BJ (cell line): ENCODE data around the gene IL17RE. TPM values are rescaled to one million over a fixed set of nuclear protein-coding genes. Genes with fewer than 3 reads are reported as not detected.

ENCODE experiments used
- CTCF ChIA-PET: fragments of 350-600 bp; formaldehyde crosslinking; extraction: SDS; loops from one replicate; lab custom pipeline; 2021; ENCODE audit warnings: antibody characterized with exemption, inconsistent platforms; lab: Yijun Ruan, JAX
- POLR2A ChIA-PET: fragments of 300-600 bp; sonication (Branson Sonifier 250); formaldehyde crosslinking; extraction: SDS; loops from one replicate; lab custom pipeline; 2021; ENCODE audit warnings: antibody characterized with exemption; lab: Charles Lee
- DNase-seq: peaks from one replicate; pipeline ENCODE4 v3.0.0-alpha.2; 2011; ENCODE audit warnings: low read depth
- H3K27me3 ChIP-seq: 2 replicates; pipeline ENCODE4 v1.6.0; 2011; ENCODE audit warnings: low read length; ENCODE audit not compliant: control insufficient read depth, insufficient read depth
- H3K36me3 ChIP-seq: 2 replicates; pipeline ENCODE4 v1.5.1; 2011; ENCODE audit warnings: low read length; ENCODE audit not compliant: control insufficient read depth, insufficient read depth
- H3K4me3 ChIP-seq: 2 replicates; pipeline ENCODE4 v1.5.1; 2011; ENCODE audit warnings: low read depth, mild to moderate bottlenecking, control low read depth, low read length
- polyA plus RNA-seq: library from polyadenylated mRNA; depleted of rRNA; stranded (reverse); fragments of >200 nt; gene quantifications from 2 replicates; pipeline ENCODE4 v1.2.3, GENCODE V29; 2011
- TF ChIP-seq, protein P1 (sequence below): IDR thresholded peaks from 2 replicates; pipeline ENCODE4 v1.5.1; 2011; ENCODE audit warnings: low read depth, mild to moderate bottlenecking, control low read depth, inconsistent platforms, low read length, moderate library complexity; ENCODE audit not compliant: insufficient read depth

IL17RE gene
- polyA plus RNA-seq, 1 experiment = 4.0 TPM

DNA sequence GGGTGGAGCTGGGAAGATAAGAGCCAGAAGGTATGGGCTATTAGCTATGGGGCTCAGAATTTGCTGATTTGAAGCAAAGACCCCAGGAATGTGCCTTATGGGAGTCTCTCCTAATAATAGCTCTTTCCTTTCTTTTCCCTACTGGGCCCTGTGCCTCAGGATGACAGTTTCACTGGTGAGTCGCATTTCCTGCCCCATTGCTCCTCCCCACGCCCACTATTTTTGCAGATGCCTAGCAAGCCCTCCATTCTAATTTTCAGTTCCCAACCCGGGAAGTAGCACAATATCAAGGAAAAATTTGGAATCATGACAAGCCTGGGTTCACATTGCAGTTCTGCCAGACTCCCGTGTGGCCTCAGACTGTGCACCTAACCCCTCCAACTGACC, 583 bp downstream of the IL17RE start:
- POLR2A ChIA-PET = interaction anchor here (1.1 kb wide), 1 partner anchor 9 kb away, joined by 18 read pairs; no protein-coding TSS in a partner anchor
- DNase-seq = no peak
- H3K4me3 ChIP-seq = peak overlapping the region; percentile 13
- peaks cover 3% of the 10 kb centered on the region; the same call in 1 of the 2 replicates for H3K36me3 ChIP-seq
- CTCF ChIA-PET = interaction anchor here (1.1 to 3.3 kb wide), 5 partner anchors 9 to 39 kb away, joined by 3 to 12 read pairs (median 5); no protein-coding TSS in a partner anchor
- H3K27me3 ChIP-seq = no peaks in the 10 kb centered on the region
- TF ChIP-seq, protein P1, sequence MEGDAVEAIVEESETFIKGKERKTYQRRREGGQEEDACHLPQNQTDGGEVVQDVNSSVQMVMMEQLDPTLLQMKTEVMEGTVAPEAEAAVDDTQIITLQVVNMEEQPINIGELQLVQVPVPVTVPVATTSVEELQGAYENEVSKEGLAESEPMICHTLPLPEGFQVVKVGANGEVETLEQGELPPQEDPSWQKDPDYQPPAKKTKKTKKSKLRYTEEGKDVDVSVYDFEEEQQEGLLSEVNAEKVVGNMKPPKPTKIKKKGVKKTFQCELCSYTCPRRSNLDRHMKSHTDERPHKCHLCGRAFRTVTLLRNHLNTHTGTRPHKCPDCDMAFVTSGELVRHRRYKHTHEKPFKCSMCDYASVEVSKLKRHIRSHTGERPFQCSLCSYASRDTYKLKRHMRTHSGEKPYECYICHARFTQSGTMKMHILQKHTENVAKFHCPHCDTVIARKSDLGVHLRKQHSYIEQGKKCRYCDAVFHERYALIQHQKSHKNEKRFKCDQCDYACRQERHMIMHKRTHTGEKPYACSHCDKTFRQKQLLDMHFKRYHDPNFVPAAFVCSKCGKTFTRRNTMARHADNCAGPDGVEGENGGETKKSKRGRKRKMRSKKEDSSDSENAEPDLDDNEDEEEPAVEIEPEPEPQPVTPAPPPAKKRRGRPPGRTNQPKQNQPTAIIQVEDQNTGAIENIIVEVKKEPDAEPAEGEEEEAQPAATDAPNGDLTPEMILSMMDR = no peak

DNA sequence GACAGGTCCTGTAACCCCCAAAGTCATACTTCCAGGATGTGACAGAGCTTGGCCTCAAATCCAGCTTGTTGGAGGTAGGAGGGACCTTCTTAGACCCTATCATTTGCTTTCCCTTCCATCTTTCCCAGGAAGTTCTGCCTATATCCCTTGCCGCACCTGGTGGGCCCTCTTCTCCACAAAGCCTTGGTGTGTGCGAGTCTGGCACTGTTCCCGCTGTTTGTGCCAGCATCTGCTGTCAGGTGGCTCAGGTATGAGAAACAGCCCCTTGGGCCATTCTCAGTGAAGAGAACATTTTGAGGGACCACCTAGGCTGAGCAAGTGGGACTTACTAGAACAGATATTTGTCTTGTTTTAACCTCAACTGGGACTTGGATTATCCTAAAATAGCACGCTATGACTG, 1.3 kb downstream of the IL17RE start:
- no peak overlapping the region for H3K4me3 ChIP-seq
- no peak for DNase-seq
- H3K36me3 ChIP-seq = peaks cover 3% of the 10 kb centered on the region; the same call in 1 of the 2 replicates
- ChIA-PET CTCF (interaction anchor here (1.4 to 3.3 kb wide), 2 partner anchors 10 to 39 kb away, joined by 3 to 12 read pairs; no protein-coding TSS in a partner anchor), POLR2A (interaction anchor here (0.6 kb wide), 1 partner anchor 263 kb away, joined by 3 read pairs; no protein-coding TSS in a partner anchor)
- no peaks in the 10 kb centered on the region for H3K27me3 ChIP-seq
- TF ChIP-seq, protein P1 = no peak

DNA sequence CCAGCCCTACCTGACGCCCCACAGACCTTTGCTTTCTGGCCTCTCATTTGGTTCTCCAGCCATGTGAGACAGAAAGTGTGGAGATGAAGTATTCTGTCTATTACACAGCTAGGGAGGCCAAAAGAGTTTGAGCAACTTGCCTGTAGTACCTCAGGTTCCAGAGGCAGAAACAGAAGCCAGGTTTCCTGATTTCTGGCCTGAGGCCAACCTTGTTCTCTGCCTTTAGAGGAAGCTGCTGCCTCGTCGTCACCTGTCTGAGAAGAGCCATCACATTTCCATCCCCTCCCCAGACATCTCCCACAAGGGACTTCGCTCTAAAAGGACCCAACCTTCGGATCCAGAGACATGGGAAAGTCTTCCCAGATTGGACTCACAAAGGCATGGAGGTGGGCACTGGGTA, 3.8 kb downstream of the IL17RE start:
- no peak for DNase-seq
- CTCF ChIA-PET = interaction anchor here (1.2 kb wide), 1 partner anchor 42 kb away, joined by 3 read pairs; no protein-coding TSS in a partner anchor
- POLR2A ChIA-PET = no interaction called here
- H3K36me3 ChIP-seq = peaks cover 3% of the 10 kb centered on the region; the same call in 1 of the 2 replicates
- H3K27me3 ChIP-seq = no peaks in the 10 kb centered on the region
- no peak overlapping the region for H3K4me3 ChIP-seq
- TF ChIP-seq, protein P1 = no peak

DNA sequence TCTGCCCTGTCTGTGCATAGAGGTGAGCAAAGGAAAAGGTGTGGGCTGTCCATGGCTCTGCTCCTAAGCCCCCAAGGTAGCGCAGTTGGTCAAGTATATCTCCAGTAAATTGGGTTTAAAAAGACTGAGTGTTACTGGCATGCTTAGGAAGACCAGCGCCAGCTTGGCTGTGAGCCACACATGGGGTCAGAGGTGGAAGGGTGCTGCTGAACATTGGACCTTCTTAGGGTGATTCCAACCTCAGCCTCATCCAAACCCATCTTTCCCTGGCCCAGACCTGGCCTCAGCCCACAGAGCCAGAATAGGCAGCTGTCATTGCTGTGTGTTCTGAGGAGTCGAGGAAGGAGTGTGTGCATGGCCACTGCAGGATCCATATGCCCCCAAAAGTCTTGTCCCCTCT, 5.6 kb downstream of the IL17RE start:
- ChIA-PET CTCF (no interaction called here), POLR2A (no interaction called here)
- Histone ChIP-seq H3K27me3 (no peaks in the 10 kb centered on the region), H3K4me3 (no peak overlapping the region), H3K36me3 (peaks cover 3% of the 10 kb centered on the region; the same call in 1 of the 2 replicates)
- DNase-seq = no peak
- TF ChIP-seq, protein P1 = no peak

DNA sequence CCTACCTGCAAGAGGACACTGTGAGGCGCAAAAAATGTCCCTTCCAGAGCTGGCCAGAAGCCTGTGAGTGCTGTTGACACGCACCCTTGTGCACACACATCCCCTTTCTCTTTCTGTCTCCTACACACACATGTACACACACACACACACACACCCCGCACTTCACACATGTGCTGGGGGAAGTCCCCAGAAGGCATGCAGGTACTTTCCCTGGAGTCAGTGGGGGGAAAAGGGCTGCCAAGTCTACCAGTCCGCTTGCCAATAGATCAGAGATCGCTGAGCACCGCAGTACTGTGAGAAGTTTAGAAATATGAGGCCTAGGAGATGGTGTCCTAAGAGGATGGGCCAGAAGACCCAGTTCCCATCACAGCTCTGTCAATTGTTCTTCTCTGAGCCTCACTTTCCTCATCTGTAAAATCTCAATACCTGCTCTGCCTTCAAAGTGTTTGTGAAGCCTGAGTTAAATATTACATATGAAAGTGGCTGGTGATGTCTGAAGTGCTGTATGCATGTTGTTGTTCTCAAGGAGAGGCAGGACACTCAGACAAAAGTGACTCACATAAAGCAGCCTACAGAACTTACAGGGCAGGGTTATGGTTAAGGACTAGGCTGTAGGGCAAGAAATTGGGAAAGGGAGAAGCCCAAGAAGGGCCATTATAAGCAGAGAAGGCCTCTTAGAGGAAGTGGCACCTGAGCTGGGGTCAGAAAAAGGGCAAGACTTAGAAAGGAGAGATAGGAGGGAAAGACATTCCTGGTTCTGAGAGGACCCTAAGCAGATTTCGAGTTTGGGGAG, 6.8 kb downstream of the IL17RE start:
- Histone ChIP-seq H3K4me3 (no peak overlapping the region), H3K36me3 (peaks cover 3% of the 10 kb centered on the region; the same call in 1 of the 2 replicates), H3K27me3 (no peaks in the 10 kb centered on the region)
- TF ChIP-seq, protein P1 = no peak
- CTCF ChIA-PET = no interaction called here
- POLR2A ChIA-PET = no interaction called here
- DNase-seq = no peak
